GM23338 (cell line): Measurements from ENCODE around the gene BIRC6. TPM values are rescaled to one million over a fixed set of nuclear protein-coding genes. Genes with fewer than 3 reads are reported as not detected.

ENCODE experiments used
- ATAC-seq: fragments of 200-7000 bp; cut with Tn5 transposase; 3 replicates; pipeline ENCODE4 v1.9.1; 2020
- DNase-seq: peaks from one replicate; pipeline ENCODE4 v3.0.0-alpha.2; 2015; ENCODE audit warnings: low spot score
- H2AFZ ChIP-seq: fragments of 200-600 bp; sonication (generic); 2 replicates; pipeline ENCODE4 v1.8.0; 2016; ENCODE audit warnings: antibody characterized with exemption, mild to moderate bottlenecking, moderate library complexity
- H3F3A ChIP-seq: fragments of 200-600 bp; sonication (generic); replicated peaks from 2 replicates; pipeline ENCODE4 v1.8.0; 2017; ENCODE audit warnings: antibody characterized with exemption, mixed run types, low read depth
- H3K27ac ChIP-seq: fragments of 200-600 bp; sonication (generic); 2 replicates; pipeline ENCODE4 v1.6.1; 2016; ENCODE audit warnings: low read depth
- H3K27me3 ChIP-seq: fragments of 200-600 bp; sonication (generic); 2 replicates; pipeline ENCODE4 v1.8.0; 2016; ENCODE audit warnings: mild to moderate bottlenecking, mixed run types, moderate library complexity; ENCODE audit not compliant: insufficient read depth
- H3K36me3 ChIP-seq: fragments of 200-600 bp; sonication (generic); 2 replicates; pipeline ENCODE4 v1.8.0; 2016; ENCODE audit warnings: mild to moderate bottlenecking; ENCODE audit not compliant: insufficient read depth
- H3K4me1 ChIP-seq: fragments of 200-600 bp; sonication (generic); 2 replicates; pipeline ENCODE4 v1.8.0; 2016; ENCODE audit warnings: mild to moderate bottlenecking, moderate library complexity; ENCODE audit not compliant: insufficient read depth
- H3K4me2 ChIP-seq: fragments of 200-600 bp; sonication (generic); 2 replicates; pipeline ENCODE4 v1.7.1; 2017; ENCODE audit warnings: mixed run types
- H3K4me3 ChIP-seq: fragments of 200-600 bp; sonication (generic); 2 replicates; pipeline ENCODE4 v1.6.1; 2016; ENCODE audit warnings: mixed run types
- H3K79me2 ChIP-seq: fragments of 200-600 bp; sonication (generic); replicated peaks from 2 replicates; pipeline ENCODE4 v1.8.0; 2017; ENCODE audit warnings: mild to moderate bottlenecking; ENCODE audit not compliant: insufficient read depth
- H3K9me2 ChIP-seq: fragments of 200-600 bp; sonication (generic); 2 replicates; pipeline ENCODE4 v1.8.0; 2017; ENCODE audit not compliant: insufficient read depth
- H4K20me1 ChIP-seq: fragments of 200-600 bp; sonication (generic); replicated peaks from 2 replicates; pipeline ENCODE4 v1.8.0; 2017; ENCODE audit warnings: mild to moderate bottlenecking; ENCODE audit not compliant: insufficient read depth
- H3K27ac Mint-ChIP-seq: 2 replicates; pipeline ENCODE4 v1.8.0; 2020; ENCODE audit warnings: inconsistent platforms, mild to moderate bottlenecking, moderate library complexity, mixed read lengths
- H3K27me3 Mint-ChIP-seq: 3 replicates; pipeline ENCODE4 v1.8.0; 2022; ENCODE audit warnings: low read depth, mild to moderate bottlenecking, moderate library complexity, mixed read lengths, inconsistent platforms; ENCODE audit not compliant: insufficient read depth, poor library complexity
- H3K36me3 Mint-ChIP-seq: 3 replicates; pipeline ENCODE4 v1.8.0; 2021; ENCODE audit warnings: low read depth, mild to moderate bottlenecking, inconsistent platforms, moderate library complexity, mixed read lengths
- H3K4me1 Mint-ChIP-seq: 3 replicates; pipeline ENCODE4 v1.8.0; 2020; ENCODE audit warnings: mild to moderate bottlenecking, inconsistent platforms, mixed read lengths
- H3K4me3 Mint-ChIP-seq: 3 replicates; pipeline ENCODE4 v1.8.0; 2021; ENCODE audit warnings: moderate library complexity, mild to moderate bottlenecking, inconsistent platforms, mixed read lengths
- H3K9me3 Mint-ChIP-seq: 3 replicates; pipeline ENCODE4 v1.8.0; 2020; ENCODE audit warnings: moderate library complexity, mild to moderate bottlenecking, inconsistent platforms, mixed read lengths
- CREB1 ChIP-seq: fragments of 250-450 bp; sonication (Bioruptor Pico); IDR thresholded peaks from 2 replicates; pipeline ENCODE4 v1.5.0; 2020; ENCODE audit warnings: low read depth, mild to moderate bottlenecking, moderate library complexity
- CTCF ChIP-seq, 2 experiments: fragments of 200-600 bp in 1 of 2; sonication (generic) in 1 of 2; conservative IDR thresholded peaks; 2 replicates each; pipeline versions ENCODE4 v1.5.1 to v1.6.1; 2016 to 2017; ENCODE audit warnings: antibody characterized with exemption in 2 of 2, low read depth in 2 of 2, mild to moderate bottlenecking in 2 of 2, moderate library complexity in 1 of 2
- ETS1 ChIP-seq: IDR thresholded peaks from 2 replicates; pipeline ENCODE4 v1.6.1; 2016; ENCODE audit warnings: antibody characterized with exemption
- EZH2 ChIP-seq: fragments of 200-600 bp; sonication (generic); IDR thresholded peaks from one replicate; pipeline ENCODE4 v1.8.0; 2017; ENCODE audit warnings: antibody characterized with exemption, mild to moderate bottlenecking, low read depth; ENCODE audit not compliant: unreplicated experiment
- EZH2phosphoT487 ChIP-seq: fragments of 200-600 bp; sonication (generic); IDR thresholded peaks from one replicate; pipeline ENCODE4 v1.8.1; 2018; ENCODE audit warnings: antibody characterized with exemption; ENCODE audit not compliant: unreplicated experiment
- POLR2AphosphoS5 ChIP-seq: IDR thresholded peaks from 2 replicates; pipeline ENCODE4 v1.6.1; 2016; ENCODE audit warnings: antibody characterized with exemption, low read depth
- ZNF114 ChIP-seq: fragments of 250-450 bp; sonication (Bioruptor Pico); IDR thresholded peaks from 2 replicates; pipeline ENCODE4 v1.5.0; 2020; ENCODE audit warnings: mild to moderate bottlenecking, moderate library complexity
- ZNF331 ChIP-seq: fragments of 250-450 bp; sonication (Bioruptor Pico); IDR thresholded peaks from 2 replicates; pipeline ENCODE4 v1.5.0; 2020; ENCODE audit warnings: low read depth, mild to moderate bottlenecking, moderate library complexity
- ZNF462 ChIP-seq: fragments of 250-450 bp; sonication (Bioruptor Pico); IDR thresholded peaks from 2 replicates; pipeline ENCODE4 v1.5.0; 2020; ENCODE audit warnings: mild to moderate bottlenecking, moderate library complexity
- polyA plus RNA-seq: library from polyadenylated mRNA; unstranded; fragments of >200 nt; fragmentation: Nextera tagmentation; extraction: Ambion mirVana; gene quantifications from 2 replicates; pipeline ENCODE4 v1.2.1, GENCODE V29; 2016
- total RNA-seq: library from RNA; depleted of rRNA; stranded (reverse); fragments of >200 nt; shearing (Covaris generic); gene quantifications from 2 replicates; pipeline ENCODE4 v1.2.3, GENCODE V29; 2014

The BIRC6 gene
- total and polyA plus RNA-seq, 2 experiments from 2014 or later: 85.8 to 131 TPM

- Mint-ChIP-seq H3K9me3 (no peaks in the 10 kb centered on the region), H3K27ac (no peak overlapping the region), H3K36me3 (peaks cover 47% of the 10 kb centered on the region; the same call in 2 of the 3 replicates), H3K4me3 (no peak overlapping the region), H3K4me1 (no peaks in the 10 kb centered on the region), H3K27me3 (peaks cover 2% of the 10 kb centered on the region)
- H3K27ac ChIP-seq: no peak overlapping the region
- no peak overlapping the region for H2AFZ ChIP-seq
- H4K20me1 ChIP-seq: no peaks in the 10 kb centered on the region
- H3K4me1 ChIP-seq: no peaks in the 10 kb centered on the region
- no peak overlapping the region for H3K4me2 ChIP-seq
- H3K27me3 ChIP-seq: no peaks in the 10 kb centered on the region
- no peak overlapping the region for H3K4me3 ChIP-seq
- DNase-seq (no peak), ATAC-seq (no peak)
- no peaks in the 10 kb centered on the region for H3K79me2 ChIP-seq
- TF ChIP-seq EZH2phosphoT487: no peak
- no peak for TF ChIP-seq ETS1
- TF ChIP-seq ZNF114 (CRISPR knock-in tag): no peak
- no peak for TF ChIP-seq CREB1 (CRISPR knock-in tag)
- no peak for TF ChIP-seq CTCF (conservative IDR thresholded peaks at IDR 0.05; ENCODE audit: low read depth in 2 of 2)
- no peak for TF ChIP-seq EZH2
- no peak for TF ChIP-seq ZNF462 (CRISPR knock-in tag)
- no peak for TF ChIP-seq POLR2AphosphoS5
- TF ChIP-seq ZNF331 (CRISPR knock-in tag): no peak
- H3K9me2 ChIP-seq: no peaks in the 10 kb centered on the region
- H3K36me3 ChIP-seq: peaks cover 41% of the 10 kb centered on the region; the same call in 1 of the 2 replicates
- no peaks in the 10 kb centered on the region for H3F3A ChIP-seq
Measured at GRCh38 chr2:32514946-32515345, 158.1 kb downstream of the BIRC6 start.
